Right lobe of liver (tissue), 4 donors: Measurements from ENCODE around the gene PLSCR4.

Source experiments
- POLR2A ChIP-seq: fragments of 450-650 bp; IDR thresholded peaks from one replicate; pipeline ENCODE4 v1.6.1; 2017; ENCODE audit warnings: antibody characterized with exemption, mild to moderate bottlenecking
- TF ChIP-seq, protein P1 (sequence below), 4 donors: fragments of 200-600 bp in 3 of 4; fragments of 450-650 bp in 1 of 4; IDR thresholded peaks; one replicate each; pipeline versions ENCODE4 v1.5.1 to v1.8.0; 2016 to 2022; ENCODE audit warnings: antibody characterized with exemption in 4 of 4, mild to moderate bottlenecking in 2 of 4
- donor health status: DM: no; HTN: no; CAD: no.
- donor health status: DM: no; HTN: no; CAD: no.
- donor health status: DM: no; HTN: yes; CAD: no.

DNA sequence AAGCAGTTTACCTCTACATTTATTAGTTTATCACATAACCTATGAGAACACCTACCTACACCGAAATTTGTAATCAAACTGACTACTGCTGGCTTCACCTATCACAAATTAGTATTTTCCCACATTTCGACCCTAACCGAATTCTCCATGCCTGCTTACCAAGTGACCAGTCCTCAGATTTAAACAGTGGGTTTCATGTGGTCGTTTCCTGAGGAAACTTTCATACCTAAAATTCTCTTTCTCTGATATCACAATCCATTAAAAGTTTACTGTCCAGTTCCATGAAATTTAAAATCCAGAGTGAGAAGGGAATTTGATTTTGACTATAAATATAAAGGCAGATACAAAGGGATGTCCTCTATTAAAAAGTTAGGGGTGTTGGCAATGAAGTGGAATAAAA, 91.9 kb downstream of the PLSCR4 start:
- TF ChIP-seq, protein P1, sequence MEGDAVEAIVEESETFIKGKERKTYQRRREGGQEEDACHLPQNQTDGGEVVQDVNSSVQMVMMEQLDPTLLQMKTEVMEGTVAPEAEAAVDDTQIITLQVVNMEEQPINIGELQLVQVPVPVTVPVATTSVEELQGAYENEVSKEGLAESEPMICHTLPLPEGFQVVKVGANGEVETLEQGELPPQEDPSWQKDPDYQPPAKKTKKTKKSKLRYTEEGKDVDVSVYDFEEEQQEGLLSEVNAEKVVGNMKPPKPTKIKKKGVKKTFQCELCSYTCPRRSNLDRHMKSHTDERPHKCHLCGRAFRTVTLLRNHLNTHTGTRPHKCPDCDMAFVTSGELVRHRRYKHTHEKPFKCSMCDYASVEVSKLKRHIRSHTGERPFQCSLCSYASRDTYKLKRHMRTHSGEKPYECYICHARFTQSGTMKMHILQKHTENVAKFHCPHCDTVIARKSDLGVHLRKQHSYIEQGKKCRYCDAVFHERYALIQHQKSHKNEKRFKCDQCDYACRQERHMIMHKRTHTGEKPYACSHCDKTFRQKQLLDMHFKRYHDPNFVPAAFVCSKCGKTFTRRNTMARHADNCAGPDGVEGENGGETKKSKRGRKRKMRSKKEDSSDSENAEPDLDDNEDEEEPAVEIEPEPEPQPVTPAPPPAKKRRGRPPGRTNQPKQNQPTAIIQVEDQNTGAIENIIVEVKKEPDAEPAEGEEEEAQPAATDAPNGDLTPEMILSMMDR (IDR thresholded peaks at IDR 0.05): no peak
- no peak for TF ChIP-seq POLR2A
